Measurements from ENCODE around the gene GJC3. TPM values are rescaled to one million over a fixed set of nuclear protein-coding genes. Genes with fewer than 3 reads are reported as not detected.

GJC3 gene
- total and polyA plus RNA-seq, 9 of the 15 experiments (the other 6 are each of a cell fraction or from before 2014, with no cell fraction given): 0.10 to 0.45 (median 0.28) TPM; not detected in 1

DNA sequence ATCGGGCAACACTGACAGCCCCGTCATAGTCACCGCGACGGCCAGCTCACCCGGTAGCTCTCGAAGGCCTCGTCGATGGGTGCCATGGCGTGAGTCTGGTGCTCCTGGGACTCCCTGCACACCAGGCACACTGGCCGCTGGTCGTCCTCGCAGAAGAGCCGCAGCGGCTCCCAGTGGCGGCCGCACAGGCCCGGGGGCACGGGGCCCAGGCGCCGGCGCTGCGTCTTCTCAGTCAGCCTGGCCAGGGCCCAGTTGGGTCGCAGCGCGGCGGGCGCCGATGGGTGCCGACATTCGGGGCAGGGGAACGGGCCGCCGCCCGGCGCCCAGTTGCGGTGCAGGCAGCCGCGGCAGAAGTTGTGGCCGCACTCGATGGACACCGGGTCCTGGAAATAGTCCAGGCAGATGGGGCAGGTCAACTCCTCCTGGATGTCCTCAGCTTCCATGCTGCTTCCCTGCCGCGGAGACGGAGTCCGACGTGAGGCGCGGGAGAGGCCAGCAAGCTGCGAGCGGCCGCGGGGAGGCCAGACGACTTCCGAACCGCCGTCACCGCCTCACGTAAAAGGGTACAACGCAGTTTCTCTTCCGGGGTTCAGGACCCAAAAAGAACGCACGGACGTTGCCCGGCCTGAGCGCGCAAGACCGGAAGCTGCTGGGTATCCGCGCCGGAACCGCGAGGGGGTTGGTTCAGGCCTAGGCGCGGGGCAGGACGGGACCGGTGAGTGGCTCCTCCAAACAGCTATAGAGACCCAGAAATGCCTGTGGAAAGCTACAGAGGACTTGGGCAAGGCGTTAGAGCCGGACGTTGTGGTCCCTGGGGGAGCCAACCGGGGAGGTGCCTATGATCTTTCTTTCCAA, 10.2 kb downstream of the GJC3 start, which contains the start of gene TRIM4 (continued):
- TF ChIP-seq DMBX1 (CRISPR knock-in tag; IDR thresholded peaks at IDR 0.05; ENCODE audit: borderline replicate concordance) (0 out of 2 replicates have a peak, but pooled peaks have one; percentile 67), TARDBP (IDR thresholded peaks at IDR 0.05) (0 out of 2 replicates have a peak, but pooled peaks have one; percentile 48), POLR2H (tag; IDR thresholded peaks at IDR 0.05; ENCODE audit: low read depth) (peak; percentile 88), SP1 (CRISPR knock-in tag; IDR thresholded peaks at IDR 0.05) (peak; percentile 78), ZNF75A (CRISPR knock-in tag; IDR thresholded peaks at IDR 0.05) (no peak), POLR2AphosphoS2 (IDR thresholded peaks at IDR 0.05; ENCODE audit: low read length) (peak; percentile 37; the same call in 1 of the 2 replicates), YBX1 (IDR thresholded peaks at IDR 0.05) (no peak), RBM14 (IDR thresholded peaks at IDR 0.05; ENCODE audit: borderline replicate concordance, insufficient read depth, low read depth, low read length) (no peak), FOXM1 (IDR thresholded peaks at IDR 0.05; ENCODE audit: low read depth) (no peak), FOXM1 (CRISPR knock-in tag; IDR thresholded peaks at IDR 0.05; ENCODE audit: low read depth) (peak; percentile 87), NFE2L1 (tag; IDR thresholded peaks at IDR 0.05; ENCODE audit: borderline replicate concordance, low read depth) (no peak), GATAD2B (IDR thresholded peaks at IDR 0.05; ENCODE audit: borderline replicate concordance) (no peak), NR2C1 (IDR thresholded peaks at IDR 0.05) (peak; percentile 92), NR2C1 (tag; IDR thresholded peaks at IDR 0.05) (peak; percentile 94), FOXK1 (CRISPR knock-in tag; IDR thresholded peaks at IDR 0.05; ENCODE audit: borderline replicate concordance) (peak; percentile 53; the same call in 1 of the 2 replicates), HDAC1 (IDR thresholded peaks at IDR 0.05) (peak in 1 of 2 experiments; percentile 84; a peak in 2 of 4 replicates)
- TF ChIP-seq, protein P1, sequence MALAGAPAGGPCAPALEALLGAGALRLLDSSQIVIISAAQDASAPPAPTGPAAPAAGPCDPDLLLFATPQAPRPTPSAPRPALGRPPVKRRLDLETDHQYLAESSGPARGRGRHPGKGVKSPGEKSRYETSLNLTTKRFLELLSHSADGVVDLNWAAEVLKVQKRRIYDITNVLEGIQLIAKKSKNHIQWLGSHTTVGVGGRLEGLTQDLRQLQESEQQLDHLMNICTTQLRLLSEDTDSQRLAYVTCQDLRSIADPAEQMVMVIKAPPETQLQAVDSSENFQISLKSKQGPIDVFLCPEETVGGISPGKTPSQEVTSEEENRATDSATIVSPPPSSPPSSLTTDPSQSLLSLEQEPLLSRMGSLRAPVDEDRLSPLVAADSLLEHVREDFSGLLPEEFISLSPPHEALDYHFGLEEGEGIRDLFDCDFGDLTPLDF (CRISPR knock-in tag; IDR thresholded peaks at IDR 0.05): peak; percentile 79
- TF ChIP-seq, protein P2, sequence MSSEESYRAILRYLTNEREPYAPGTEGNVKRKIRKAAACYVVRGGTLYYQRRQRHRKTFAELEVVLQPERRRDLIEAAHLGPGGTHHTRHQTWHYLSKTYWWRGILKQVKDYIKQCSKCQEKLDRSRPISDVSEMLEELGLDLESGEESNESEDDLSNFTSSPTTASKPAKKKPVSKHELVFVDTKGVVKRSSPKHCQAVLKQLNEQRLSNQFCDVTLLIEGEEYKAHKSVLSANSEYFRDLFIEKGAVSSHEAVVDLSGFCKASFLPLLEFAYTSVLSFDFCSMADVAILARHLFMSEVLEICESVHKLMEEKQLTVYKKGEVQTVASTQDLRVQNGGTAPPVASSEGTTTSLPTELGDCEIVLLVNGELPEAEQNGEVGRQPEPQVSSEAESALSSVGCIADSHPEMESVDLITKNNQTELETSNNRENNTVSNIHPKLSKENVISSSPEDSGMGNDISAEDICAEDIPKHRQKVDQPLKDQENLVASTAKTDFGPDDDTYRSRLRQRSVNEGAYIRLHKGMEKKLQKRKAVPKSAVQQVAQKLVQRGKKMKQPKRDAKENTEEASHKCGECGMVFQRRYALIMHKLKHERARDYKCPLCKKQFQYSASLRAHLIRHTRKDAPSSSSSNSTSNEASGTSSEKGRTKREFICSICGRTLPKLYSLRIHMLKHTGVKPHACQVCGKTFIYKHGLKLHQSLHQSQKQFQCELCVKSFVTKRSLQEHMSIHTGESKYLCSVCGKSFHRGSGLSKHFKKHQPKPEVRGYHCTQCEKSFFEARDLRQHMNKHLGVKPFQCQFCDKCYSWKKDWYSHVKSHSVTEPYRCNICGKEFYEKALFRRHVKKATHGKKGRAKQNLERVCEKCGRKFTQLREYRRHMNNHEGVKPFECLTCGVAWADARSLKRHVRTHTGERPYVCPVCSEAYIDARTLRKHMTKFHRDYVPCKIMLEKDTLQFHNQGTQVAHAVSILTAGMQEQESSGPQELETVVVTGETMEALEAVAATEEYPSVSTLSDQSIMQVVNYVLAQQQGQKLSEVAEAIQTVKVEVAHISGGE (CRISPR knock-in tag; IDR thresholded peaks at IDR 0.05): peak in 2 of 3 experiments; percentile 75 to 96; a peak in 5 of 6 replicates
- TF ChIP-seq, protein P3, sequence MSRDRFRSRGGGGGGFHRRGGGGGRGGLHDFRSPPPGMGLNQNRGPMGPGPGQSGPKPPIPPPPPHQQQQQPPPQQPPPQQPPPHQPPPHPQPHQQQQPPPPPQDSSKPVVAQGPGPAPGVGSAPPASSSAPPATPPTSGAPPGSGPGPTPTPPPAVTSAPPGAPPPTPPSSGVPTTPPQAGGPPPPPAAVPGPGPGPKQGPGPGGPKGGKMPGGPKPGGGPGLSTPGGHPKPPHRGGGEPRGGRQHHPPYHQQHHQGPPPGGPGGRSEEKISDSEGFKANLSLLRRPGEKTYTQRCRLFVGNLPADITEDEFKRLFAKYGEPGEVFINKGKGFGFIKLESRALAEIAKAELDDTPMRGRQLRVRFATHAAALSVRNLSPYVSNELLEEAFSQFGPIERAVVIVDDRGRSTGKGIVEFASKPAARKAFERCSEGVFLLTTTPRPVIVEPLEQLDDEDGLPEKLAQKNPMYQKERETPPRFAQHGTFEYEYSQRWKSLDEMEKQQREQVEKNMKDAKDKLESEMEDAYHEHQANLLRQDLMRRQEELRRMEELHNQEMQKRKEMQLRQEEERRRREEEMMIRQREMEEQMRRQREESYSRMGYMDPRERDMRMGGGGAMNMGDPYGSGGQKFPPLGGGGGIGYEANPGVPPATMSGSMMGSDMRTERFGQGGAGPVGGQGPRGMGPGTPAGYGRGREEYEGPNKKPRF (IDR thresholded peaks at IDR 0.05; ENCODE audit: low read depth, low read length): no peak

Measured in K562 (cell line).